ENCODE measurements around the gene FHL1.

Gene FHL1

GRCh38 chrX:136194536-136194935 is 47.2 kb downstream of the FHL1 start:
- 67% methylated on average over 1 of the region's 2 CpGs; no CpG with 5 or more reads in 1 of the 2 experiments for WGBS, 2 experiments
- no peaks in the 10 kb centered on the region for H3K9me3 ChIP-seq (ENCODE audit: control insufficient read depth, low read length)
- no peak overlapping the region for H3K27ac ChIP-seq (ENCODE audit: insufficient read depth, low read depth, low read length, poor library complexity, severe bottlenecking)
- no peaks in the 10 kb centered on the region for H3K27me3 ChIP-seq (ENCODE audit: control insufficient read depth, insufficient read depth, low read length, poor library complexity, severe bottlenecking)
- H3K4me3 ChIP-seq (ENCODE audit: insufficient read depth, low read depth, low read length), result no peak overlapping the region
- H3K36me3 ChIP-seq (ENCODE audit: control insufficient read depth, insufficient read depth, low read length), result no peaks in the 10 kb centered on the region
- H3K4me1 ChIP-seq (ENCODE audit: control insufficient read depth, insufficient read depth, low read length), result no peaks in the 10 kb centered on the region

DNA sequence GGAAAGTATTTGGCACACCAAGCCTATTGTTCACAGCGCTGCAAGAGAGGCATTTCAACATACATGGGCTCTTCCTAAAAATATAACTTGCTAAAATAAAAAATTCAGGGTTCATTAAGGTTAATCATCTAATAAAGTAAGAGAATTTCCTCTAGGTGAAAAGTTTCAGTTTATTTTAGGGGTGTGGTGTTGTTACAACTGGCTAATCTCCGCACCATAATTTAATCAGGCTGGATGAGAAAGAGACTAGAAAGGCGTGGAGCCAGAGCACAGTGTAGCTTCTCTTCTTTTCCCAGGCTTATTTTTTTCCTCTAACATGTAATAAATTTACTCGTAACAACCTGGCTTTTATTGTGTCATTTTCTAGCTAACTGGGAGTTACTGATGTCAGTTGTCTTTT is 47.9 kb downstream of the FHL1 start:
- Histone ChIP-seq H3K9me3 (ENCODE audit: control insufficient read depth, low read length) (no peaks in the 10 kb centered on the region), H3K27ac (ENCODE audit: insufficient read depth, low read depth, low read length, poor library complexity, severe bottlenecking) (no peak overlapping the region), H3K27me3 (ENCODE audit: control insufficient read depth, insufficient read depth, low read length, poor library complexity, severe bottlenecking) (no peaks in the 10 kb centered on the region), H3K36me3 (ENCODE audit: control insufficient read depth, insufficient read depth, low read length) (no peaks in the 10 kb centered on the region), H3K4me3 (ENCODE audit: insufficient read depth, low read depth, low read length) (no peak overlapping the region), H3K4me1 (ENCODE audit: control insufficient read depth, insufficient read depth, low read length) (no peaks in the 10 kb centered on the region)
- WGBS, 2 experiments, result 100% methylated on average over 3 of the region's 4 CpGs; no CpG with 5 or more reads in 1 of the 2 experiments

DNA sequence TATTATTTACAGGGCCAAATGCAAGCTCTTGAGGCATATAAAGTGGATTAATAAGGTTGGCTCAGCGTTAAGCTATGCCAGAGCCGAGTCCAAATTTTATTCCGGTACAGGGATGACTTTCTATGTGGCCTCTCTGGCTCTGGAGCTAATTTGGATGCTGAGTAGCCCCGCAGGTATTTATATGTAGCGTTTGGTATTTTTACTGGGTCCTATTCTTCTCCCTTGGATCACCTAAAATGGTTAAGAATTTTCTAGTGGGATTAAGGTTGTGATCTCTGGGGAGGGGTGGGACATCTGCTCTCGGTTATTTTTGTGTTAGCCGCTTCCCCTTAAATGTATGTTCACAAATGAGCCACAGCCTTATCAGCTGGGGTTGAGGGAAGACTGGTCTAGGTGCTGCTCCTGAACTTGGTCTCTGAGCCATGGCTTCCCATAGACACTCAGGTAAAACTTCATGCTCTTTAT is 49.4 kb downstream of the FHL1 start:
- no peak overlapping the region for H3K4me3 ChIP-seq (ENCODE audit: insufficient read depth, low read depth, low read length)

DNA sequence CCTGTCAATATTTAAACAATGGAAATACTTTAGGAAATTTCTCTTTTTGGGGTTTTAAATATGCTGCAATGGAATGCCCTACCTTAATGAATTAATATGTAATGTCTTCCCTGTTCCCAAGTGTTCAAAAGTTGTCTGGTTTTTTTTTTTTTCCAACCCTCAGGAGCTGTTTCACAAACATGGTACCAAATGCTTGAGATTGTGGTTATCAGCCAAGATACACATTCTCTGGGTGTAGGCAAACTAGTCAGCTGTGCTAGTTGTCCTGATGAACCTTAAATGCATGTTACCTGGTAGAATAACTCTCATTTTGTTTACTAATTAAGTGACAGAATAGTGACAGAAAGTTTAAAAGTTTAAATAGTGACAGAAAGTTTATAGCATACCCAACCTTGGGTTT is 50.7 kb downstream of the FHL1 start:
- Histone ChIP-seq H3K4me1 (ENCODE audit: control insufficient read depth, insufficient read depth, low read length) (no peaks in the 10 kb centered on the region), H3K27ac (ENCODE audit: insufficient read depth, low read depth, low read length, poor library complexity, severe bottlenecking) (no peak overlapping the region), H3K4me3 (ENCODE audit: insufficient read depth, low read depth, low read length) (no peak overlapping the region), H3K27me3 (ENCODE audit: control insufficient read depth, insufficient read depth, low read length, poor library complexity, severe bottlenecking) (no peaks in the 10 kb centered on the region), H3K9me3 (ENCODE audit: control insufficient read depth, low read length) (no peaks in the 10 kb centered on the region), H3K36me3 (ENCODE audit: control insufficient read depth, insufficient read depth, low read length) (no peaks in the 10 kb centered on the region)

More for the DNA sequence above, 49.4 kb downstream of the FHL1 start:
- Histone ChIP-seq H3K4me1 (ENCODE audit: control insufficient read depth, insufficient read depth, low read length) (no peaks in the 10 kb centered on the region), H3K27me3 (ENCODE audit: control insufficient read depth, insufficient read depth, low read length, poor library complexity, severe bottlenecking) (no peaks in the 10 kb centered on the region), H3K36me3 (ENCODE audit: control insufficient read depth, insufficient read depth, low read length) (no peaks in the 10 kb centered on the region), H3K27ac (ENCODE audit: insufficient read depth, low read depth, low read length, poor library complexity, severe bottlenecking) (no peak overlapping the region), H3K9me3 (ENCODE audit: control insufficient read depth, low read length) (no peaks in the 10 kb centered on the region)
- WGBS, 2 experiments, result 94 to 95% methylated on average over 7 of the region's 7 CpGs

DNA sequence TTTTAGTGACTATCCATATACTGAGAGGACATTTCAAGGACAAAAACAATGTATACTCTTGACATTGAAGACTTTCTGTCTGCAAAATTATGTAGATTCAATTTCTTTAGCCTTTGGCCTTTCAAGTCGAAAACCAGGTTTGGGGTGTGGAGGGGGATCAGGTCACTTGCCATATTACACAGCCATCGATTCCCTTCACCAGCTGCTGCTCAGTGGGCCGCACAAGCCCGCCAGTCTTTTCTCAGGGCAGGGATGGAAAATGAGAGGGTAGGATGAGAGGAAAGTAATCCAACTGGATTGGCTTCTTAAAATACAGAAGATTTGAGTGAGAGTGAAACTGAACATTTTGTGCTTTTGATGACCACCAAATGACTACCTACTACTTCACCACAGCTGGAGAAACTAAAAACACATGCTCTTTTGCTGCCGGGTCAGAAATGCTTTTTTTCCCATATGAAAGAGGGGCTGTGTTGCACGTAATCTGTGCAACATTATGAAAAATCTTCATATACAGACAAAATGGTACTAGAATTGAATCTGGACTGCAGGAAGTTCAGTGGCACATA is 51.4 kb downstream of the FHL1 start:
- Histone ChIP-seq H3K36me3 (ENCODE audit: control insufficient read depth, insufficient read depth, low read length) (no peaks in the 10 kb centered on the region), H3K4me3 (ENCODE audit: insufficient read depth, low read depth, low read length) (no peak overlapping the region), H3K27me3 (ENCODE audit: control insufficient read depth, insufficient read depth, low read length, poor library complexity, severe bottlenecking) (no peaks in the 10 kb centered on the region), H3K27ac (ENCODE audit: insufficient read depth, low read depth, low read length, poor library complexity, severe bottlenecking) (no peak overlapping the region), H3K9me3 (ENCODE audit: control insufficient read depth, low read length) (no peaks in the 10 kb centered on the region), H3K4me1 (ENCODE audit: control insufficient read depth, insufficient read depth, low read length) (no peaks in the 10 kb centered on the region)
- WGBS, 2 experiments, result 78 to 82% methylated on average over 4 to 6 of the region's 6 CpGs

DNA sequence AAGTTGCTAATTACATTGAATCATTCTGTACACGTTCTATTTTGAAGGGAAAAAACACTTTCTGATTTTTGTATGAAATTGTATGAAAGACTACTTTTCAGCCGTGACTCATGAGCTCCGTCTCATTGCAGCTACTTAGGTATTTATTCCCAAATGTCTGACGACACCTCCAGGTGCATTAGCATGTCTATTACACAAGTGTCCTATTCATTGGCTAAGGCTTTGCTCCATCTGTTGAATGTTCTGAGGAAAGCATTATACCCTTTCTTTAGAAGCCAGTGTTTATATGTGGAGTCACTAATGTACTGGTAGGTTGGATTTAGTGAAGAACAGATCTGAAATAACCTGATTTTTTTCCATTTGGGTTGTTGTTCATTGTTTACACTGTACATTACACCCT is 52.0 kb downstream of the FHL1 start:
- Histone ChIP-seq H3K27me3 (ENCODE audit: control insufficient read depth, insufficient read depth, low read length, poor library complexity, severe bottlenecking) (no peaks in the 10 kb centered on the region), H3K36me3 (ENCODE audit: control insufficient read depth, insufficient read depth, low read length) (no peaks in the 10 kb centered on the region), H3K4me3 (ENCODE audit: insufficient read depth, low read depth, low read length) (no peak overlapping the region), H3K4me1 (ENCODE audit: control insufficient read depth, insufficient read depth, low read length) (no peaks in the 10 kb centered on the region), H3K27ac (ENCODE audit: insufficient read depth, low read depth, low read length, poor library complexity, severe bottlenecking) (no peak overlapping the region), H3K9me3 (ENCODE audit: control insufficient read depth, low read length) (no peaks in the 10 kb centered on the region)
- WGBS, 2 experiments, result 59 to 75% methylated on average over 4 of the region's 4 CpGs

DNA sequence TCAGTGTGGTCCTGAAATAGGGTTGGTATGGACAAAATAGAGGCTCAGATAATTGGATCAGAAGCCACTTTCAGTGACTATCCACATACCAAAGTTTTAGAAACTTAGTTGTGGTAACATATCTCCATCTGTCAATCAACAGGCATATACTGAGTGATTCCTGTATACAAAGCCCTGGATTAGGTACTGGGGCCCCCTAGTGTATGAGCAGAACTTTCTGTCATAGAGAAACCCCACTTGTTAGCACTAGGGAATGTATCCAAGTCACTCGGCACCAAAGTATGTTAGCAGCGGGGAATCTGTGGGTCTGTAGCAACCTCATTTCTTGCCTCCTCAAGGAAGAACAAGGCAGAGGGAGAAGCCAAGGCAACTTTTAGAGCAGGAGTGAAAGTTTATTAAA is 53.1 kb downstream of the FHL1 start:
- H3K27me3 ChIP-seq (ENCODE audit: control insufficient read depth, insufficient read depth, low read length, poor library complexity, severe bottlenecking), result no peaks in the 10 kb centered on the region
- H3K4me1 ChIP-seq (ENCODE audit: control insufficient read depth, insufficient read depth, low read length), result no peaks in the 10 kb centered on the region
- WGBS, 2 experiments, result 77 to 78% methylated on average over 2 of the region's 2 CpGs
- no peak overlapping the region for H3K27ac ChIP-seq (ENCODE audit: insufficient read depth, low read depth, low read length, poor library complexity, severe bottlenecking)
- no peaks in the 10 kb centered on the region for H3K36me3 ChIP-seq (ENCODE audit: control insufficient read depth, insufficient read depth, low read length)
- no peaks in the 10 kb centered on the region for H3K9me3 ChIP-seq (ENCODE audit: control insufficient read depth, low read length)
- H3K4me3 ChIP-seq (ENCODE audit: insufficient read depth, low read depth, low read length), result no peak overlapping the region

DNA sequence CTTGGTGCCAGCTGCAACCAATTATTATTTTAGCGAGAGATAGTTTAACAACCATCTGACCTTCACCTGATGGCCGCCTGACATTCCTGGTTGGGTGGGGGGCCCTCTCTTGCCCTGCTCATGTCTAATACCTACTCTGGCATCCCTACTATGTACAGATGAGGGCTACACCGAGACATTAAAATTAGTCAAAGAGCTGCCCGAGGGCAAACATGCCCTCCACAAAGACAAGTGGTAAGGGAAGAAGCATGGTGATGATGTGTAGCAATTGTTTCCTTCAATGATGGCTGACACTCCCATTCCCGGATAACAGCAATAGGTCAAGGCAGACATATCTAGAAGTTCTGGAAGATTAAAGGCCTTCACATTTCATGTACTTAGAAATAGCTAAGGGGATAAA is 54.3 kb downstream of the FHL1 start:
- WGBS, 2 experiments, result 88 to 95% methylated on average over 4 to 5 of the region's 5 CpGs
- no peaks in the 10 kb centered on the region for H3K4me1 ChIP-seq (ENCODE audit: control insufficient read depth, insufficient read depth, low read length)
- no peaks in the 10 kb centered on the region for H3K36me3 ChIP-seq (ENCODE audit: control insufficient read depth, insufficient read depth, low read length)
- H3K27me3 ChIP-seq (ENCODE audit: control insufficient read depth, insufficient read depth, low read length, poor library complexity, severe bottlenecking), result no peaks in the 10 kb centered on the region
- H3K4me3 ChIP-seq (ENCODE audit: insufficient read depth, low read depth, low read length), result no peak overlapping the region
- no peak overlapping the region for H3K27ac ChIP-seq (ENCODE audit: insufficient read depth, low read depth, low read length, poor library complexity, severe bottlenecking)
- no peaks in the 10 kb centered on the region for H3K9me3 ChIP-seq (ENCODE audit: control insufficient read depth, low read length)

DNA sequence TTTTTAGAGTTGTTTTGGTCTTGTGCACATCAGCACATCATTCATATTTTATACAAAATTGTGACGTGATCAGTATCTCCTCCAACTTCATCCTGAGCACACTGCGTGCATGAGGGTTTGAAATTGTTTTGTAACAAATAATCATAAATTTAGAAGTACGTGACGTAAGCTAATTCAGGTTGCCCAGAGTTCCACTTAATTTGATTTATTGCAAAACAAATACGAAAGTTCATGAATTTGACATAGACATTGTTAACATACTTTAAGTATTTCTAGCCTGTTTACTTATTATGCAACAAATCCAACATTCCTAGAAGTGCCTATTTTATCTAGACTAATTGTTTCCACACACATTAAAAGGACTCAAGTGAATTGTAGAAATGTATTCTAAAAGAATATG is 55.6 kb downstream of the FHL1 start:
- H3K36me3 ChIP-seq (ENCODE audit: control insufficient read depth, insufficient read depth, low read length), result no peaks in the 10 kb centered on the region
- WGBS, 2 experiments, result 83 to 100% methylated on average over 1 to 4 of the region's 5 CpGs
- H3K27me3 ChIP-seq (ENCODE audit: control insufficient read depth, insufficient read depth, low read length, poor library complexity, severe bottlenecking), result no peaks in the 10 kb centered on the region
- no peaks in the 10 kb centered on the region for H3K9me3 ChIP-seq (ENCODE audit: control insufficient read depth, low read length)
- H3K27ac ChIP-seq (ENCODE audit: insufficient read depth, low read depth, low read length, poor library complexity, severe bottlenecking), result no peak overlapping the region
- H3K4me3 ChIP-seq (ENCODE audit: insufficient read depth, low read depth, low read length), result no peak overlapping the region
- H3K4me1 ChIP-seq (ENCODE audit: control insufficient read depth, insufficient read depth, low read length), result no peaks in the 10 kb centered on the region

- no peak overlapping the region for H3K27ac ChIP-seq (ENCODE audit: insufficient read depth, low read depth, low read length, poor library complexity, severe bottlenecking)
- H3K36me3 ChIP-seq (ENCODE audit: control insufficient read depth, insufficient read depth, low read length), result no peaks in the 10 kb centered on the region
- no peaks in the 10 kb centered on the region for H3K4me1 ChIP-seq (ENCODE audit: control insufficient read depth, insufficient read depth, low read length)
- H3K9me3 ChIP-seq (ENCODE audit: control insufficient read depth, low read length), result no peaks in the 10 kb centered on the region
- no peak overlapping the region for H3K4me3 ChIP-seq (ENCODE audit: insufficient read depth, low read depth, low read length)
- no peaks in the 10 kb centered on the region for H3K27me3 ChIP-seq (ENCODE audit: control insufficient read depth, insufficient read depth, low read length, poor library complexity, severe bottlenecking)
Measured at GRCh38 chrX:136203438-136203837, 56.1 kb downstream of the FHL1 start.

- H3K27me3 ChIP-seq (ENCODE audit: control insufficient read depth, insufficient read depth, low read length, poor library complexity, severe bottlenecking), result no peaks in the 10 kb centered on the region
- no peak overlapping the region for H3K4me3 ChIP-seq (ENCODE audit: insufficient read depth, low read depth, low read length)
- H3K4me1 ChIP-seq (ENCODE audit: control insufficient read depth, insufficient read depth, low read length), result no peaks in the 10 kb centered on the region
- no peaks in the 10 kb centered on the region for H3K36me3 ChIP-seq (ENCODE audit: control insufficient read depth, insufficient read depth, low read length)
- no peaks in the 10 kb centered on the region for H3K9me3 ChIP-seq (ENCODE audit: control insufficient read depth, low read length)
- H3K27ac ChIP-seq (ENCODE audit: insufficient read depth, low read depth, low read length, poor library complexity, severe bottlenecking), result no peak overlapping the region
- 91 to 92% methylated on average over 3 of the region's 3 CpGs for WGBS, 2 experiments
Measured at GRCh38 chrX:136203951-136204350, 56.6 kb downstream of the FHL1 start.
